ENCODE measurements around the gene CLPSL1. TPM values are rescaled to one million over a fixed set of nuclear protein-coding genes. Genes with fewer than 3 reads are reported as not detected.

Gene CLPSL1
- total and polyA plus RNA-seq, 2 of the 13 experiments (the other 11 are each of a cell fraction or from before 2014, with no cell fraction given), result not detected

GRCh38 chr6:35754452-35755277 is 26.2 kb upstream of the CLPSL1 start:
- no peak for FAIRE-seq
- 0 out of 2 replicates have a peak, but pooled peaks cover 14% of the 10 kb centered on the region for H3K4me1 ChIP-seq (ENCODE audit: insufficient read depth, low read length)
- H3K27me3 ChIP-seq (ENCODE audit: control insufficient read depth in 1 of 2, insufficient read depth in 2 of 2, low read length in 2 of 2), result peaks cover 9 to 23% of the 10 kb centered on the region in 2 experiments
- DNase-seq (ENCODE audit: low spot score), result no peak
- no peak overlapping the region for H2AFZ ChIP-seq (ENCODE audit: low read length)
- H3K36me3 ChIP-seq (replicated peaks in 1 of 2; ENCODE audit: control insufficient read depth in 1 of 2, insufficient read depth in 2 of 2, low read length in 2 of 2), result no peaks in the 10 kb centered on the region
- no peaks in the 10 kb centered on the region for H3K9me3 ChIP-seq (ENCODE audit: low read length)
- H3K4me2 ChIP-seq (ENCODE audit: low read depth, low read length), result no peak overlapping the region
- intact Hi-C loops (cut with micrococcal nuclease; ENCODE audit: unreplicated experiment), result no loop called here
- no TSS peak for BruUV-seq (replicated peaks)
- CTCF ChIA-PET (ENCODE audit: low intra/inter-chr PET ratio, low total read pairs), result no interaction called here
- TF ChIP-seq ZNF709 (CRISPR knock-in tag; IDR thresholded peaks at IDR 0.05) (no peak), ZNF280B (CRISPR knock-in tag; IDR thresholded peaks at IDR 0.05; ENCODE audit: borderline replicate concordance) (no peak), ZNF431 (CRISPR knock-in tag; IDR thresholded peaks at IDR 0.05; ENCODE audit: borderline replicate concordance, low read depth) (no peak)
- TF ChIP-seq, protein P1, sequence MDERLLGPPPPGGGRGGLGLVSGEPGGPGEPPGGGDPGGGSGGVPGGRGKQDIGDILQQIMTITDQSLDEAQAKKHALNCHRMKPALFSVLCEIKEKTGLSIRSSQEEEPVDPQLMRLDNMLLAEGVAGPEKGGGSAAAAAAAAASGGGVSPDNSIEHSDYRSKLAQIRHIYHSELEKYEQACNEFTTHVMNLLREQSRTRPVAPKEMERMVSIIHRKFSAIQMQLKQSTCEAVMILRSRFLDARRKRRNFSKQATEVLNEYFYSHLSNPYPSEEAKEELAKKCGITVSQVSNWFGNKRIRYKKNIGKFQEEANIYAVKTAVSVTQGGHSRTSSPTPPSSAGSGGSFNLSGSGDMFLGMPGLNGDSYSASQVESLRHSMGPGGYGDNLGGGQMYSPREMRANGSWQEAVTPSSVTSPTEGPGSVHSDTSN (CRISPR knock-in tag; IDR thresholded peaks at IDR 0.05), result peak; percentile 79
- TF ChIP-seq, protein P2, sequence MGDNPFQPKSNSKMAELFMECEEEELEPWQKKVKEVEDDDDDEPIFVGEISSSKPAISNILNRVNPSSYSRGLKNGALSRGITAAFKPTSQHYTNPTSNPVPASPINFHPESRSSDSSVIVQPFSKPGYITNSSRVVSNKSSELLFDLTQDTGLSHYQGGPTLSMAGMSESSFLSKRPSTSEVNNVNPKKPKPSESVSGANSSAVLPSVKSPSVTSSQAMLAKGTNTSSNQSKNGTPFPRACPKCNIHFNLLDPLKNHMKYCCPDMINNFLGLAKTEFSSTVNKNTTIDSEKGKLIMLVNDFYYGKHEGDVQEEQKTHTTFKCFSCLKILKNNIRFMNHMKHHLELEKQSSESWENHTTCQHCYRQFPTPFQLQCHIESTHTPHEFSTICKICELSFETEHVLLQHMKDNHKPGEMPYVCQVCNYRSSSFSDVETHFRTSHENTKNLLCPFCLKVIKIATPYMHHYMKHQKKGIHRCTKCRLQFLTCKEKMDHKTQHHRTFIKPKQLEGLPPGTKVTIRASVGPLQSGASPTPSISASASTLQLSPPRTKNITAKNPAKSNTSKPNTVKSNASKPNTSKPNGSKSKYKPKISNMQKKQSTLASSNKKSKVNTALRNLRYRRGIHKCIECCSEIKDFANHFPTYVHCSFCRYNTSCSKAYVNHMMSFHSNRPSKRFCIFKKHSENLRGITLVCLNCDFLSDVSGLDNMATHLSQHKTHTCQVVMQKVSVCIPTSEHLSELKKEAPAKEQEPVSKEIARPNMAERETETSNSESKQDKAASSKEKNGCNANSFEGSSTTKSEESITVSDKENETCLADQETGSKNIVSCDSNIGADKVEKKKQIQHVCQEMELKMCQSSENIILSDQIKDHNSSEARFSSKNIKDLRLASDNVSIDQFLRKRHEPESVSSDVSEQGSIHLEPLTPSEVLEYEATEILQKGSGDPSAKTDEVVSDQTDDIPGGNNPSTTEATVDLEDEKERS (CRISPR knock-in tag; IDR thresholded peaks at IDR 0.05), result no peak
- no peak overlapping the region for H3K27ac ChIP-seq (ENCODE audit: extremely low read length, insufficient read depth, low read length)
- H3K79me2 ChIP-seq (ENCODE audit: insufficient read depth, low read length), result no peaks in the 10 kb centered on the region
- in situ Hi-C loops (cut with HindIII; ENCODE audit: extremely low pct_ligation_motif_present, low pct_unique_long_range_greater_than_20kb), result no loop called here
- H4K20me1 ChIP-seq (ENCODE audit: insufficient read depth, low read length), result no peaks in the 10 kb centered on the region
- POLR2A ChIA-PET, result no interaction called here
- no peak overlapping the region for H3K9ac ChIP-seq (ENCODE audit: insufficient read depth, low read depth, low read length)
- H3K4me3 ChIP-seq (replicated peaks in 1 of 3; ENCODE audit: insufficient read depth in 1 of 3, low read depth in 2 of 3, low read length in 3 of 3), result no peak overlapping the region
- 65% methylated on average over 6 of the region's 6 CpGs for WGBS (ENCODE audit: low lambda C conversion rate)
- ATAC-seq, result no peak; the same call in 2 of the 3 replicates
